GM10266 (cell line): Measurements from ENCODE around the gene HSD17B12.

Experiments used
- DNase-seq: peaks from one replicate; pipeline ENCODE4 v3.0.0; 2012; ENCODE audit errors: extremely low spot score
- TF ChIP-seq, protein P1 (sequence below): IDR thresholded peaks from 2 replicates; pipeline ENCODE4 v1.5.1; 2012; ENCODE audit warnings: mild to moderate bottlenecking, low read depth; ENCODE audit not compliant: control insufficient read depth, insufficient read depth; ENCODE audit errors: missing control alignments

Gene HSD17B12

DNA sequence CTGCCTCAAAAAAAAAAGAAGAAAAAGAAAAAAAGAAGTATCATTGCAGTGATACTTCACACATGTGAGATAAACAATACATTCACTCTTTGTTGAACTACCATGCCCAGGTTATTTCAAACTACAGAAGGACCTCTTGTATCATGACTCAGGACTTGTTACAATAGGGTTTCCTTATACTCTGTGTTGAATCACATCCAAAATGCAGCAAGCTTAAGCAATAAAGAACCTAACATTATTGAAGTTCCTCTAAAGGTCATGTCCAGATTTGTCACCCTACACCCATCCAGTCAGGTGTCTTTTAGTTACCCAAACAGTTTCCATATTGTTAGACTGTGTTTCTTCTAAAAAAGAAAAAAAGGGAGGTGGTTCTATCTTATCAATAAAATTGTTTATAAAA lies 173.2 kb downstream of the HSD17B12 start:
- DNase-seq = no peak
- TF ChIP-seq, protein P1, sequence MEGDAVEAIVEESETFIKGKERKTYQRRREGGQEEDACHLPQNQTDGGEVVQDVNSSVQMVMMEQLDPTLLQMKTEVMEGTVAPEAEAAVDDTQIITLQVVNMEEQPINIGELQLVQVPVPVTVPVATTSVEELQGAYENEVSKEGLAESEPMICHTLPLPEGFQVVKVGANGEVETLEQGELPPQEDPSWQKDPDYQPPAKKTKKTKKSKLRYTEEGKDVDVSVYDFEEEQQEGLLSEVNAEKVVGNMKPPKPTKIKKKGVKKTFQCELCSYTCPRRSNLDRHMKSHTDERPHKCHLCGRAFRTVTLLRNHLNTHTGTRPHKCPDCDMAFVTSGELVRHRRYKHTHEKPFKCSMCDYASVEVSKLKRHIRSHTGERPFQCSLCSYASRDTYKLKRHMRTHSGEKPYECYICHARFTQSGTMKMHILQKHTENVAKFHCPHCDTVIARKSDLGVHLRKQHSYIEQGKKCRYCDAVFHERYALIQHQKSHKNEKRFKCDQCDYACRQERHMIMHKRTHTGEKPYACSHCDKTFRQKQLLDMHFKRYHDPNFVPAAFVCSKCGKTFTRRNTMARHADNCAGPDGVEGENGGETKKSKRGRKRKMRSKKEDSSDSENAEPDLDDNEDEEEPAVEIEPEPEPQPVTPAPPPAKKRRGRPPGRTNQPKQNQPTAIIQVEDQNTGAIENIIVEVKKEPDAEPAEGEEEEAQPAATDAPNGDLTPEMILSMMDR = no peak

DNA sequence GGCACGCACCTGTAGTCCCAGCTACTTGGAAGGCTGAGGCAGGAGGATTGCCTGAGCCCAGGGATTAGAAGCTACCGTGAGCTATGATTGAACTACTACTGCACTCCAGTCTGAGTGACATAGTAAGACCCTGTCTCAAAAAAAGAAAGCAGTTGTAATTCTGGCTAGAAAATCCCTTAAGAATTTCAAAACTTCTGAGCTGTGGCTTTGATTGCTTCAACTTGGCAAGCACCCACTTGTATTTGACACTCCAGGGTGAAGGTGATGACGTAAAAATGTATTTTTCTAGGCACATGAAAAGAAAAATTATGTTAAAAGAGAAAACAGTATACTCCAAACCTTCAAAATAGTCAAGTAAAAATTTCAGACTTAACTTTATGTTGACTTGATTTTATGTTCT lies 176.5 kb downstream of the HSD17B12 start:
- TF ChIP-seq, protein P1 = no peak
- DNase-seq = no peak

DNA sequence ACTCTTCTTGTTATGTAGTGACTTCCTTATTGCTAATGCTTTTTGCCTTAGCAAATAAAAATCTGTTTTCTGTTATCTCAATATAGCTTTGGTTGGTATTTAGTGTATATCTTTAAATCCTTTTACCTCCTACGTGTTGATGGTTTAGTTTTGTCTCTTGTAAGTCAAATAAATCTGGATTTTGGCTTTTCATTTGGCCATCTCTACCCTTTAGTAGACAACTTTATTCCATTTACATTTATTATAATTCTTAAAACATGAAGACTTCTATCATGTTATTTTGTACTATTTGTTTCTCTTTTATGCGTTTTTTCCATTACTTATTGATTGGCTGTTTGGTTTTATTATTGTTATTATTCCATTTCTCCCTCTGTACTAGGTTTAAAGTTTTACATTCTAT lies 180.6 kb downstream of the HSD17B12 start:
- no peak for DNase-seq
- TF ChIP-seq, protein P1 = no peak

DNA sequence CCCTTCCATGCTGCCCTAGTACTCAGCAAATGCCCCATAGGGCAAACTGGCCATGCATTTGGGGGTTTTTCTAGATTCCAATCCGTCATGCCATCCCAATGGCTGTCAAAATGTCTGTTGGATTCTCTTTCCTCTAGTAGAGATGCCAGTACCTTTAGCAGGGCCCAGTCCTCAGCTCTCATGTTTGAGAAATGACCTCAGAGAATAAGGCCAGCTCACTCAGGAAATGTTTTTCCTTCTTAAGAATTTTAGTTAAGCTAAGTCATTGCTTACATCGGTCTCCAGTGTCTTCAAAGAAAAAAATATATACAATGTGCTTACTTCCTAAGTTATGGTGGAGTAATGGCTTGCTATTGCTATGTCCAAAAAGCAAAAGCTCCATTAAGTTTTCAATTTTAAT lies 186.0 kb downstream of the HSD17B12 start:
- TF ChIP-seq, protein P1 = no peak
- DNase-seq = no peak

DNA sequence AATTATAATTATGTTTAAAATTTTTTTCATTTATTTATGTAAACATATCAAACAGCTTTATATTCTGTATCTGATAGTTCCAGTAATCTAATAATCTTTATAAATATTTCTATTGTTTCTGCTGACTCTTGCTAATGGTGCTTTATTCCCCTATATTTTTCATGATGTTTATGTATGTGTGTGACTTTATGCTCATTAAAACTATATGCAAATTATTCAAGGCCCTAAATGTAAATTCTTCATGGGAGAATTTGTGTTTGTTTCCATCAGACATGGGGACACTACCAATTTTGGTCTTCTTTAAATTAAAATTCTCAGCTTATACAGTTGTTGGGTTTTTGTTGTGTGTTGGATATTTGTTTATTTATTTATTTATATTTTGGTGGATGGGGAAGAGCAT lies 186.4 kb downstream of the HSD17B12 start:
- TF ChIP-seq, protein P1 = no peak
- DNase-seq = no peak

DNA sequence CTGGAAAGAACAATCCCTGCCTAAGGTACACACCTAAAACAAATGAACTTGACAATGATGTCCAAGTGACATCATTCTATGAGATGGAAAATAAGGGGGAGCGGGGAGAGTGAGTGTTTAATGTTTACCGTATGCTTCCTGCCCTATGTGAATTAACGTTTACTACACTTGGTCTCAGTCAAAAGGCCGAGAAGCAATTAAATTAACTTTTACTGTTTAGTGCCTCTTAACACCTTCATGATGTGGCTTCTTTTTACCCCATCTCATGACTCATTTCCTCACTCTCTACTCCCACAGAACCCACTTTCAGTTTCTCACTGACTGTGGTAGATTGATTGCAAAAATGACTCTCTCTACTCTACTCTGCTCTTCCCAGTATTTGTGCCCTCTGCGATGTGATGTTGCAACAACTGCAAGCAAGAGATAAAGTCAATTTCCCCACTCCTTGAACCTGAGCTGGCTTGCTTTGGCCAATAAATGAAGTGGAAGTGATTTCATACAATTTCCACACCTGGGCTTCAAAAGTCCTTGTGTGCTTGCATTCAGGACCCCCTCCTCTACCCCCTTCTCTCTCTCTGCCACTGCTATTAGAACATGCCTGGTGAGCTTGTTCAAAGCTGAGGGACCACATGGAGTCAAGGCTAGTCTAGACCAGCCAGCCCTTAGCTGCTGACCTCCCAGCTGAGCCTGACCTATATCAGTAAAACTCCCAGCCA lies 188.5 kb downstream of the HSD17B12 start:
- TF ChIP-seq, protein P1 = no peak
- peak; percentile 73 for DNase-seq

DNA sequence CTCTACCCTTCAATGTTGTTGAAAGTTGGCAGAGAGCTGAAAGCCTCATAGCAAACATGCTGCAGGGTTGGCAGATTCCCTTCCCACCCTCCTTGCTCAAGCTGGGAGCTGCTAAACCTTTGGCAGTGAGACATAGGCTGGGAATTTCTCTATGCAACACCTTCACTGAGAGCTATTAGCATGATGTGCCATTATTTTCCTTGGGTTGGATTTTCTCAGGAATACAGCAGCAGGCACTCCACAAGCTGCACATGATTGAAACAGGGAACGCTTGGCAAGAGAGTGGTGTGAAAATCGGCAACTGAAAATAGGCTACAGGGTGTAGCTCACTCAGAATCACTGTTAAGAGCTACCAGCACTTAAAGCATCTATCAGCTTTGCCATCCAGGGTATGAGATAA lies 190.5 kb downstream of the HSD17B12 start:
- DNase-seq = no peak
- TF ChIP-seq, protein P1 = no peak
